ENCODE results near the gene NAALADL2.

DNA sequence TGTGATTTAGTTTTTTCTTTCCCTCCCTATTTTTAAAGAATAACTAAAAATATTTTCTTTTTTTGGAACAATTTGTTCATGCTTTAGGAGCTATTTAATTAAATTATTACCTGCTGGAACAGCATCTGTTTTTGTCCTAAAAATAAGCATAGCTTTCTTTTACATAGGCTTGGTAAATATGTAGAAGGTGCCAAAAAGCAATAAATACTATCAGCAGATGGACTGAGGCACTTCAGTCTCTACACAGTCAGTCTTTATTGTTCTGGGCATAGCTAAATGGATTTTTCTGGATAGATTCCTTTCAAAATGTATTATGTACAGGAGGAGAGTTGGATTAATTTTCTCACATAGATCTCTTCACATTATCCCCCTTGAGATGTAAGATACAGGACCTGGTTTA lies 223.5 kb downstream of the NAALADL2 start:
- TF ChIP-seq CTCF (IDR thresholded peaks at IDR 0.05) (no peak), TCF7L2 (IDR thresholded peaks at IDR 0.05; ENCODE audit: low read depth, low read length) (no peak)
